GM12878 (cell line): ENCODE results near the gene CNTN3.

Source experiments
- CTCF ChIP-seq, 3 experiments: IDR thresholded peaks in 2 of 3; conservative IDR thresholded peaks in 1 of 3; 2 replicates each; pipeline ENCODE4 v1.5.1; 2011; ENCODE audit warnings: low read depth in 3 of 3, low read length in 3 of 3, mild to moderate bottlenecking in 3 of 3, control low read depth in 2 of 3, moderate library complexity in 2 of 3, inconsistent platforms in 1 of 3, mixed read lengths in 1 of 3; ENCODE audit not compliant: control insufficient read depth in 2 of 3, insufficient read depth in 1 of 3; ENCODE audit errors: extremely low read depth in 1 of 3
- ELK1 ChIP-seq: IDR thresholded peaks from 2 replicates; pipeline ENCODE4 v1.6.1; 2012; ENCODE audit warnings: low read depth, low read length, improper control_type of control experiment
- EZH2 ChIP-seq: IDR thresholded peaks from 2 replicates; pipeline ENCODE4 v1.6.1; 2012; ENCODE audit warnings: low read depth, mild to moderate bottlenecking, control low read depth, inconsistent platforms, low read length, borderline replicate concordance; ENCODE audit not compliant: control insufficient read depth
- FOXM1 ChIP-seq: IDR thresholded peaks from 2 replicates; pipeline ENCODE4 v1.6.1; 2012; ENCODE audit warnings: low read depth, mild to moderate bottlenecking, inconsistent platforms, low read length, moderate library complexity
- NRF1 ChIP-seq: conservative IDR thresholded peaks from 2 replicates; pipeline ENCODE4 v1.6.1; 2011; ENCODE audit warnings: mild to moderate bottlenecking, low read depth, low read length, improper control_type of control experiment
- POLR2AphosphoS2 ChIP-seq: IDR thresholded peaks from 2 replicates; pipeline ENCODE4 v1.6.1; 2011; ENCODE audit warnings: low read depth, mild to moderate bottlenecking, low read length, improper control_type of control experiment, moderate library complexity
- SPI1 ChIP-seq: IDR thresholded peaks from 2 replicates; pipeline ENCODE4 v1.6.1; 2011; ENCODE audit warnings: low read depth, mild to moderate bottlenecking, low read length, moderate library complexity, borderline replicate concordance; ENCODE audit not compliant: insufficient read depth
- TAF1 ChIP-seq: IDR thresholded peaks from 2 replicates; pipeline ENCODE4 v1.6.1; 2011; ENCODE audit warnings: mild to moderate bottlenecking, low read depth, low read length, borderline replicate concordance
- TCF12 ChIP-seq: IDR thresholded peaks from 2 replicates; pipeline ENCODE4 v1.6.1; 2011; ENCODE audit warnings: low read depth, mild to moderate bottlenecking, low read length
- USF1 ChIP-seq: IDR thresholded peaks from 2 replicates; pipeline ENCODE4 v1.6.1; 2011; ENCODE audit warnings: borderline replicate concordance, low read depth, mild to moderate bottlenecking, moderate library complexity, mixed read lengths, low read length; ENCODE audit not compliant: insufficient read depth; ENCODE audit errors: extremely low read length
- ZBTB33 ChIP-seq: fragments of 450-650 bp; IDR thresholded peaks from 2 replicates; pipeline ENCODE4 v1.6.1; 2017; ENCODE audit warnings: mild to moderate bottlenecking
- ZNF207 ChIP-seq: fragments of 450-650 bp; IDR thresholded peaks from 2 replicates; pipeline ENCODE4 v1.6.1; 2014; ENCODE audit warnings: antibody characterized with exemption, mild to moderate bottlenecking, borderline replicate concordance

- TF ChIP-seq CTCF (IDR thresholded peaks at IDR 0.05 in 2 of 3, conservative IDR thresholded peaks at IDR 0.05 in 1 of 3; ENCODE audit: control insufficient read depth in 2 of 3, extremely low read depth in 1 of 3, insufficient read depth in 1 of 3, low read depth in 3 of 3, low read length in 3 of 3) (no peak), EZH2 (no peak), ELK1 (no peak), TCF12 (no peak), USF1 (no peak), TAF1 (no peak), ZNF207 (no peak), ZBTB33 (no peak), POLR2AphosphoS2 (no peak), FOXM1 (no peak), SPI1 (no peak), NRF1 (no peak)
Observed at GRCh38 chr3:74575857-74576256, 38.6 kb downstream of the CNTN3 start.
